Putamen (tissue), 1 donor: Measurements from ENCODE around the gene ADM5.
A peak's percentile ranks its signal among the peaks of the same experiment; 100 is the strongest.

Experiments used
- DNase-seq: peaks from one replicate; pipeline ENCODE4 v3.0.0-alpha.2; 2016; ENCODE audit warnings: low spot score

Gene ADM5

DNA sequence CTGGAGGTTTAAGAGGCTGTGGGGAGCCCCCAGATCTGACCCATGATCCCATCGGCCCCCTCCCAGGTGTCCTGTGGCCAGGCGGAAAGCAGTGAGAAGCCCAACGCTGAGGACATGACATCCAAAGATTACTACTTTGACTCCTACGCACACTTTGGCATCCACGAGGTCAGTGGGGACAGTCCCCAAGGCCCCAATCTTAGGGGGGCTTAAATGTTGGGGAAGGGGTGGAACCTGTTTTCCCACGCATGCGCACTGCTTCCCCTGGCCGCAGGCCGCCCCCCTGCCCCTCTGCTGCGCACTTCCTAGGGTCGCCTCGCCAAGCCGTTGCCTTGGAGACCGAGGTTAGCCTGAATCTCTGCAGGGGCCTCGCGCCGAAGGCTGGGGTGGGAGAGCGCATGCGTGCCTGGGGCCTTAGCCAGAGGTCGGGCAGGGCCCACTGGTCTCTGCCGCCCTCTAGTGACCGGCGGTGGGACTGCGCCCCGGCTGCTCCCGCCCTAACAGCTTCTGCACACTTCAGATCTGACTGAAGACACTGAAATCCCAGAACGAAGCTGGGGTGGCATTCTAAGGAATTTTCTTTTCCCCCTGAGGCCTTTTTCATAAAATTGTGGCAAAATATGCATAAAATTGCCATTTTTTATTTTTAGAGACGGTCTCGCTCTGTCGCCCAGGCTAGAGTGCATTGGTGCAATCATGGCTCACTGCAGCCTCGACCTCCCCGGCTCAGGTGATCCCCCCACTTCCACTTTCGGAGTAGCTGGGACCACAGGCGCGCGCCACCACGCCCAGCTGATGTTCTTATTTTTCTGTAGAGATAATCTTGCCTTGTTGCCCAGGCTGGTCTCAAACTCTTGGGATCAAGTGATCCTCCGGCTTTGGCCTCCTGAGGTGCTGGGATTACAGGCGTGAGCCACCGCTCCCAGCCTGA lies 8.7 kb upstream of the ADM5 start:
- peak; percentile 83 for DNase-seq

GRCh38 chr19:49681830-49682229 lies 7.6 kb upstream of the ADM5 start:
- DNase-seq = no peak

DNA sequence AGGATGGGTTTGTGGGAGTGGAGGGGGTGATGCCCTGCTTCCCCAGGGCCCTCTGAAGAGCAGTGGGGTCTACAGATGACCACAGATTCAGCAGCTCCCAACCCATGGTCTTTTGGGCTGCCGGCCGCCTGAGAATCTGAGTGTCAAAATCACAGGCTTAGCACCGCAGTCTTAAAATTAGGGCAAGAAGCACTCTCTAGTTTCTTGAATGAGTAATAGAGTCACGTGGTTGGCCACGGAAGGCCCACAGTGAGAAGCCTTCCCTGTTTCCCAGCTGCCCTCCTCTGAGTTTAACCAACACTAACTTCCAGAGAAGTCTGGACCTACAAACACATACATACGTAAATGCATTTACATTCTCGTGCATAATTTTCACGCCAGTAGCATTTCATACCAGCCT lies 7.1 kb upstream of the ADM5 start:
- no peak for DNase-seq

GRCh38 chr19:49683814-49684250 lies 5.6 kb upstream of the ADM5 start:
- DNase-seq = no peak

DNA sequence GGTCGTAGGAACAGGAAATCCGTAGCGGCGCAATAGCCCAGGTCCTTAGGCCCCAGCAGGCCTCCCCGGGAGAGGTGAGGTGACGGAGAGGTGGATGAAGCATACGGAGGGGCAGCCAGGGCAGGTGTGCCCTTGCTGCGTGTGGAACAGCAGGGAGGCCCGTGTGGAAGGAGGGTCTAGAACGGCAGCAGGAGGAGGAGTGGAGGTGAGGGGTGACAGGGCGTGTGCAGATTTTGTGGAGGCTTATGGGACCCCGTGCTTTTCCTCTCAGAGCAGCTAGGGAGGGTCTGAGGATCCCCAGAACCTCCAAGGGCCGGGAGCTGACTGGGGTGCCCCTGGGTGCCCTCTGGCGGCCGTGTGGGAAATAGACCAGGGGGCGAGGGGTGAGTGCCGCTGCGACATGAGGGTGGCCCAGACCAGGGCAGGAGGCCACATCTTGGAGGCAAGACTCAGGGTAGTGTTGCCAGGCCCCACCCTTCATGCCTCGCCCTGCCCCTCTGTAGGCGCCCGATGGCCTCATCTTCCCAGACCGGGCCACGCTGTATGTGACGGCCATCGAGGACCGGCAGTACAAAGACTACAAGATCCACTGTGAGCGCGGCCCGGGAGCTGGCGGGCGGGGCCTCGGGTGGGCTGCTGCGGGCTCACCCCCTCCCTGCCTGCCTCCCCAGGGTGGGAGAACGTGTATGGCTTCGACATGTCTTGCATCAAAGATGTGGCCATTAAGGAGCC lies 5.0 kb upstream of the ADM5 start:
- no peak for DNase-seq

GRCh38 chr19:49684983-49685553 lies 4.3 kb upstream of the ADM5 start:
- DNase-seq = no peak

- DNase-seq = no peak
Observed at GRCh38 chr19:49685845-49686332, 3.5 kb upstream of the ADM5 start.

DNA sequence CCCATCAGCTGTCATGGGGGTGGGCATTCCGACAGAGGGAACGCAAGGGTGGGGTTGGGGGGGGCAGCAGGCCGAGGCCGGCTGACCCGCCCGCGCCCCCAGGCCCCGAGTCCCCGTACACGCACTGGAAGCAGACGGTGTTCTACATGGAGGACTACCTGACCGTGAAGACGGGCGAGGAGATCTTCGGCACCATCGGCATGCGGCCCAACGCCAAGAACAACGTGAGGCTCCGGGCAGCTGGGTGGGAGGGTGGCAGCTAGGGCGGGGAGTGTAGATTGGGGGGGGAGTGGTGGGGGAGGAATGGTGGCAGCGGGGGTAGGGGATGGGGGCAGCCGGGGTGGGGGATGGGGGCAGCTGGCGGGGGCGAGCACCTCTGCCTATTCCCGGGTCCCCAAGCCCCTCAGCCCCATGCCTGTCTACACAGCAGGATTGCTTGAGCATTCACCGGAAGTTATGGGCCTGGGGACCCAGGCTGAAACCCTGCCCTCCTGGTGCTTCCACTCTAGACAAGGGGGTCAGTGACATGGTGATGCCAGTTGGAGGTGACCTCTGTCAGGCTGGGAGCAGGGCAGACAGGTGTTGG lies 2.8 kb upstream of the ADM5 start:
- DNase-seq = no peak

GRCh38 chr19:49687150-49687549 lies 2.2 kb upstream of the ADM5 start:
- DNase-seq = no peak

- DNase-seq = no peak
Observed at GRCh38 chr19:49687566-49688316, 1.7 kb upstream of the ADM5 start.

GRCh38 chr19:49688531-49689132 lies 762 bp upstream of the ADM5 start:
- no peak for DNase-seq

- DNase-seq = no peak
Observed at GRCh38 chr19:49690079-49690655, 773 bp downstream of the ADM5 start.

GRCh38 chr19:49690656-49691242 lies 1.4 kb downstream of the ADM5 start, which contains the start of gene CPT1C:
Gene CPT1C (plus strand): TSS chr19:49691116. CDS start chr19:49692253, 1,137 bp downstream.
- peak; percentile 92 for DNase-seq

GRCh38 chr19:49691243-49692146 lies 2.1 kb downstream of the ADM5 start:
- peak; percentile 87 for DNase-seq

GRCh38 chr19:49692147-49692506 lies 2.7 kb downstream of the ADM5 start:
- DNase-seq = no peak

GRCh38 chr19:49696115-49696514 lies 6.7 kb downstream of the ADM5 start:
- no peak for DNase-seq

GRCh38 chr19:49696865-49697264 lies 7.5 kb downstream of the ADM5 start:
- no peak for DNase-seq

DNA sequence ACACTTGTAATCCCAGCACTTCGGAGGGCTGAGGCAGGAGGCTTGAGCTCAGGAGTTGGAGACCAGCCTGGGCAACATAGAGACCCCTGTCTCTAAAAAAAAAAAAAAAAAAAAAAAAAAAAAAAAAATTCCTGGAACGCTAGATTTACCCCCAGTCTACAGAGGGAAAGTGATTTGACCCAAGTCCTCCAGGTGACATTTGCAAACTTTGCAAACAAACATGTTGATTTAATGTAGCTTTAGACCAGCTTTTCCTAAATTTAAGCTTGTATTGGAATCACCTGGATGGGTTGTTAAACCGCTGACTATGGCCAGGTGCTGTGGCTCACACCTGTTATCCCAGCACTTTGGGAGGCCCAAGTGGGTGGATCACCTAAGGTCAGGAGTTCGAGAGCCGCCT lies 10.0 kb downstream of the ADM5 start:
- no peak for DNase-seq

GRCh38 chr19:49700563-49700962 lies 11.2 kb downstream of the ADM5 start:
- DNase-seq = no peak
